H1 (cell line): ENCODE results near the gene RHBDD1. TPM values are rescaled to one million over a fixed set of nuclear protein-coding genes. Genes with fewer than 3 reads are reported as not detected.

Source experiments
- CTCF ChIA-PET: fragments of 300-600 bp; sonication (Branson Sonifier 250); formaldehyde crosslinking; loops from one replicate; lab custom pipeline; 2021; ENCODE audit not compliant: partially characterized antibody; lab: Charles Lee
- POLR2A ChIA-PET: fragments of 300-600 bp; sonication (Branson Sonifier 250); formaldehyde crosslinking; loops from one replicate; lab custom pipeline; 2021; ENCODE audit warnings: inconsistent platforms; ENCODE audit not compliant: partially characterized antibody; lab: Charles Lee
- DNase-seq, 2 experiments: peaks; one replicate each; pipeline versions ENCODE4 v3.0.0 to v3.0.0-alpha.2; 2010 to 2022; ENCODE audit warnings: low spot score in 2 of 2, low read depth in 1 of 2, mixed read lengths in 1 of 2
- FAIRE-seq: peaks from 2 replicates; lab custom pipeline; 2011; peaks lifted over from hg19 to GRCh38; lab: Jason Lieb, UNC
- H2AFZ ChIP-seq: 2 replicates; pipeline ENCODE4 v1.8.1; 2012; ENCODE audit warnings: low read length, inconsistent platforms
- H2AK5ac ChIP-seq: 2 replicates; pipeline ENCODE4 v1.6.1; 2013; ENCODE audit warnings: low read depth, low read length
- H2BK120ac ChIP-seq: replicated peaks from 2 replicates; pipeline ENCODE3; 2013; ENCODE audit warnings: low read depth, low read length, inconsistent platforms
- H2BK12ac ChIP-seq: 2 replicates; pipeline ENCODE4 v1.6.1; 2013; ENCODE audit warnings: low read depth, low read length
- H2BK15ac ChIP-seq: 2 replicates; pipeline ENCODE4 v1.6.1; 2013; ENCODE audit warnings: low read length
- H2BK20ac ChIP-seq: 2 replicates; pipeline ENCODE4 v1.6.1; 2013; ENCODE audit warnings: low read length
- H2BK5ac ChIP-seq: 2 replicates; pipeline ENCODE4 v1.6.1; 2013; ENCODE audit warnings: low read depth, low read length
- H3K14ac ChIP-seq: 2 replicates; pipeline ENCODE4 v1.6.1; 2013; ENCODE audit warnings: inconsistent platforms; ENCODE audit not compliant: insufficient read length
- H3K18ac ChIP-seq: 2 replicates; pipeline ENCODE4 v1.6.1; 2013; ENCODE audit warnings: low read length; ENCODE audit errors: extremely low read depth
- H3K23ac ChIP-seq: 2 replicates; pipeline ENCODE4 v1.6.1; 2013; ENCODE audit warnings: inconsistent platforms; ENCODE audit not compliant: insufficient read length
- H3K23me2 ChIP-seq: 2 replicates; pipeline ENCODE4 v1.6.1; 2013; ENCODE audit warnings: low read depth, low read length
- H3K27ac ChIP-seq: 2 replicates; pipeline ENCODE4 v1.6.1; 2011; ENCODE audit warnings: low read depth, low read length, inconsistent platforms
- H3K27me3 ChIP-seq, 4 experiments: replicated peaks in 1 of 4; 1 replicate in 1 of 4; 2 replicates in 3 of 4; pipeline versions ENCODE4 v1.6.1 to v1.8.1; 2011 to 2013; ENCODE audit warnings: low read length in 3 of 4, mild to moderate bottlenecking in 3 of 4, inconsistent platforms in 2 of 4, mixed read lengths in 2 of 4, moderate library complexity in 1 of 4; ENCODE audit not compliant: control insufficient read depth in 3 of 4, insufficient read depth in 3 of 4; ENCODE audit errors: extremely low read depth in 1 of 4
- H3K36me3 ChIP-seq, 4 experiments: 2 replicates each; pipeline versions ENCODE4 v1.6.1 to v1.8.1; 2011 to 2013; ENCODE audit warnings: mild to moderate bottlenecking in 4 of 4, low read length in 3 of 4, moderate library complexity in 2 of 4, control low read depth in 1 of 4, inconsistent platforms in 1 of 4; ENCODE audit not compliant: insufficient read depth in 4 of 4, control insufficient read depth in 2 of 4
- H3K4ac ChIP-seq: replicated peaks from 2 replicates; pipeline ENCODE3; 2013; ENCODE audit warnings: low read length, low read depth, mixed read lengths, inconsistent platforms; ENCODE audit not compliant: insufficient read length
- H3K4me1 ChIP-seq, 4 experiments: replicated peaks in 1 of 4; 1 replicate in 1 of 4; 2 replicates in 3 of 4; pipeline versions ENCODE4 v1.6.1 to v1.8.1; 2011 to 2013; ENCODE audit warnings: low read length in 3 of 4, inconsistent platforms in 2 of 4, mixed read lengths in 1 of 4; ENCODE audit not compliant: insufficient read depth in 4 of 4, control insufficient read depth in 3 of 4
- H3K4me2 ChIP-seq, 2 experiments: 2 replicates each; pipeline versions ENCODE4 v1.6.1 to v1.8.1; 2011 to 2013; ENCODE audit warnings: low read depth in 2 of 2, low read length in 2 of 2, control low read depth in 1 of 2, inconsistent platforms in 1 of 2, mild to moderate bottlenecking in 1 of 2; ENCODE audit not compliant: insufficient read depth in 1 of 2
- H3K4me3 ChIP-seq, 4 experiments: fragments of 200-600, 300-600 bp in 1 of 4; sonication (generic), shearing (Covaris generic), sonication (Bioruptor Twin) in 1 of 4; 2 replicates each; pipeline versions ENCODE4 v1.5.1 to v1.8.1; 2011 to 2016; ENCODE audit warnings: low read length in 4 of 4, low read depth in 3 of 4, control low read depth in 2 of 4, inconsistent platforms in 2 of 4, mild to moderate bottlenecking in 2 of 4, mixed read lengths in 1 of 4, moderate library complexity in 1 of 4; ENCODE audit not compliant: insufficient read depth in 2 of 4; ENCODE audit errors: extremely low read depth in 1 of 4
- H3K56ac ChIP-seq: replicated peaks from 2 replicates; pipeline ENCODE3; 2013; ENCODE audit warnings: low read depth, mild to moderate bottlenecking, mixed read lengths, low read length, inconsistent platforms; ENCODE audit not compliant: insufficient read length
- H3K79me1 ChIP-seq: 2 replicates; pipeline ENCODE4 v1.6.1; 2013; ENCODE audit warnings: low read depth, low read length, control low read depth
- H3K79me2 ChIP-seq, 2 experiments: 2 replicates each; pipeline versions ENCODE4 v1.6.1 to v1.8.1; 2012 to 2013; ENCODE audit warnings: low read length in 2 of 2, mild to moderate bottlenecking in 2 of 2, inconsistent platforms in 1 of 2; ENCODE audit not compliant: insufficient read depth in 2 of 2, control insufficient read depth in 1 of 2
- H3K9ac ChIP-seq, 4 experiments: replicated peaks in 1 of 4; 1 replicate in 1 of 4; 2 replicates in 3 of 4; pipeline versions ENCODE4 v1.6.1 to v1.8.1; 2011 to 2013; ENCODE audit warnings: low read depth in 3 of 4, low read length in 3 of 4, control low read depth in 2 of 4, mild to moderate bottlenecking in 2 of 4, moderate library complexity in 2 of 4, inconsistent platforms in 1 of 4; ENCODE audit errors: extremely low read depth in 1 of 4
- H3K9me3 ChIP-seq, 2 experiments: 2 replicates each; pipeline versions ENCODE4 v1.6.1 to v1.8.1; 2012 to 2013; ENCODE audit warnings: mild to moderate bottlenecking in 2 of 2, moderate library complexity in 2 of 2, control low read depth in 1 of 2, inconsistent platforms in 1 of 2, low read depth in 1 of 2, low read length in 1 of 2, mixed read lengths in 1 of 2; ENCODE audit not compliant: insufficient read depth in 2 of 2
- H4K20me1 ChIP-seq, 2 experiments: replicated peaks in 1 of 2; 2 replicates each; pipeline versions ENCODE3 to v1.8.1; 2011 to 2013; ENCODE audit warnings: inconsistent platforms in 2 of 2, low read length in 2 of 2, mild to moderate bottlenecking in 1 of 2; ENCODE audit not compliant: insufficient read depth in 2 of 2, control insufficient read depth in 1 of 2
- H4K5ac ChIP-seq: 2 replicates; pipeline ENCODE4 v1.6.1; 2013; ENCODE audit warnings: low read length, low read depth, mixed read lengths, inconsistent platforms; ENCODE audit not compliant: insufficient read length
- H4K8ac ChIP-seq: 2 replicates; pipeline ENCODE4 v1.8.0; 2013; ENCODE audit warnings: mild to moderate bottlenecking, moderate library complexity, low read length, inconsistent platforms; ENCODE audit not compliant: insufficient read depth; ENCODE audit errors: extremely low read depth
- H4K91ac ChIP-seq: replicated peaks from 2 replicates; pipeline ENCODE3; 2013; ENCODE audit warnings: low read length, mixed read lengths, inconsistent platforms; ENCODE audit not compliant: insufficient read length
- ATF3 ChIP-seq: IDR thresholded peaks from 2 replicates; pipeline ENCODE4 v1.6.1; 2011; ENCODE audit warnings: low read depth, mild to moderate bottlenecking, low read length; ENCODE audit not compliant: insufficient read depth
- CEBPB ChIP-seq: IDR thresholded peaks from 2 replicates; pipeline ENCODE4 v1.6.1; 2012; ENCODE audit warnings: low read depth, low read length
- CHD1 ChIP-seq: IDR thresholded peaks from 2 replicates; pipeline ENCODE4 v1.6.1; 2012; ENCODE audit warnings: low read depth, low read length, improper control_type of control experiment
- GTF2F1 ChIP-seq: IDR thresholded peaks from 2 replicates; pipeline ENCODE4 v1.6.1; 2012; ENCODE audit warnings: low read depth, low read length, improper control_type of control experiment, borderline replicate concordance
- HDAC2 ChIP-seq, 2 experiments: fragments of 300-600 bp in 1 of 2; sonication (generic) in 1 of 2; IDR thresholded peaks; 2 replicates each; pipeline ENCODE4 v1.6.1; 2011 to 2012; ENCODE audit warnings: low read depth in 2 of 2, low read length in 2 of 2, mild to moderate bottlenecking in 2 of 2, moderate library complexity in 2 of 2, borderline replicate concordance in 1 of 2, inconsistent platforms in 1 of 2
- RBBP5 ChIP-seq: IDR thresholded peaks from 2 replicates; pipeline ENCODE4 v1.7.1; 2012; ENCODE audit warnings: low read depth, mild to moderate bottlenecking, inconsistent platforms, low read length, moderate library complexity, borderline replicate concordance
- RXRA ChIP-seq: IDR thresholded peaks from 2 replicates; pipeline ENCODE4 v1.6.1; 2011; ENCODE audit warnings: low read depth, mild to moderate bottlenecking, low read length, moderate library complexity; ENCODE audit not compliant: insufficient read depth
- SIN3A ChIP-seq, 2 experiments: IDR thresholded peaks in 1 of 2; conservative IDR thresholded peaks in 1 of 2; 2 replicates each; pipeline ENCODE4 v1.6.1; 2011 to 2012; ENCODE audit warnings: low read length in 2 of 2, improper control_type of control experiment in 1 of 2, low read depth in 1 of 2, mild to moderate bottlenecking in 1 of 2
- SIX5 ChIP-seq: IDR thresholded peaks from 2 replicates; pipeline ENCODE4 v1.6.1; 2011; ENCODE audit warnings: mild to moderate bottlenecking, low read depth, low read length
- SP1 ChIP-seq: IDR thresholded peaks from 2 replicates; pipeline ENCODE4 v1.6.1; 2011; ENCODE audit warnings: low read depth, low read length
- SRF ChIP-seq: IDR thresholded peaks from 2 replicates; pipeline ENCODE4 v1.6.1; 2011; ENCODE audit warnings: mild to moderate bottlenecking, low read depth, low read length, moderate library complexity
- TAF1 ChIP-seq: IDR thresholded peaks from 2 replicates; pipeline ENCODE4 v1.6.1; 2011; ENCODE audit warnings: mild to moderate bottlenecking, low read depth, low read length
- USF2 ChIP-seq: IDR thresholded peaks from 2 replicates; pipeline ENCODE4 v1.6.1; 2011; ENCODE audit warnings: low read length, improper control_type of control experiment
- WGBS, 2 experiments: shearing (Covaris generic) in 1 of 2; methylation state at CpG; one replicate each; pipeline versions ENCODE4 v1.1.6 to v1.1.7; 2013 to 2015; ENCODE audit warnings: low lambda C conversion rate in 2 of 2, mixed read lengths in 2 of 2, inconsistent platforms in 1 of 2, low coverage in 1 of 2, missing lambda C conversion rate in 1 of 2; ENCODE audit not compliant: insufficient replicate concordance in 2 of 2, insufficient coverage in 1 of 2, insufficient read length in 1 of 2; ENCODE audit errors: extremely low coverage in 1 of 2, missing lambda C conversion rate in 1 of 2; 5-methylcytosine and 5-hydroxymethylcytosine counted together
- polyA plus RNA-seq, 7 experiments: library from polyadenylated mRNA; depleted of rRNA in 3 of 7; stranded (reverse) in 5 of 7; unstranded in 2 of 7; fragments of >200 nt in 5 of 7; fragments of 200-250 nt in 2 of 7; gene quantifications; 1 replicate in 5 of 7; 2 replicates in 1 of 7; 4 replicates in 1 of 7; pipeline versions ENCODE4 v1.2.1 to v1.2.3, GENCODE V29; 2011 to 2013; ENCODE audit warnings: missing spikeins in 2 of 7, mixed read lengths in 2 of 7
- total RNA-seq: library from RNA; stranded (reverse); fragmentation: NEBNext Ultra II Directional; extraction: Animal tissue kit (Norgen Biotek cat#: 25700); gene quantifications from 2 replicates; pipeline ENCODE4 v1.2.1, GENCODE V29; 2021

Gene RHBDD1
- total and polyA plus RNA-seq, 2 of the 8 experiments (the other 6 are each of a cell fraction or from before 2014, with no cell fraction given) = 10.5 to 23.1 TPM

- Histone ChIP-seq H3K23ac (no peak overlapping the region), H2BK12ac (no peak overlapping the region), H3K23me2 (no peaks in the 10 kb centered on the region), H3K4ac (no peak overlapping the region), H3K56ac (no peak overlapping the region), H4K20me1 (no peaks in the 10 kb centered on the region), H2BK15ac (no peak overlapping the region), H3K4me2 (no peak overlapping the region), H4K91ac (no peak overlapping the region), H2AK5ac (no peak overlapping the region), H3K27me3 (no peaks in the 10 kb centered on the region), H3K18ac (no peak overlapping the region), H3K4me1 (no peaks in the 10 kb centered on the region), H4K5ac (no peak overlapping the region), H2BK5ac (no peak overlapping the region), H3K4me3 (no peak overlapping the region), H3K9ac (no peak overlapping the region), H3K79me2 (no peaks in the 10 kb centered on the region), H3K9me3 (0 out of 4 replicates have a peak, but pooled peaks cover 0 to 2% of the 10 kb centered on the region in 2 experiments), H3K27ac (no peak overlapping the region), H2BK120ac (no peak overlapping the region), H3K14ac (no peak overlapping the region), H3K36me3 (no peaks in the 10 kb centered on the region), H2AFZ (no peak overlapping the region), H2BK20ac (no peak overlapping the region), H4K8ac (no peak overlapping the region), H3K79me1 (no peaks in the 10 kb centered on the region)
- WGBS, 2 experiments = 97% methylated on average over 6 of the region's 6 CpGs; no CpG with 5 or more reads in 1 of the 2 experiments
- DNase-seq = no peak
- ChIA-PET POLR2A (no interaction called here), CTCF (interaction anchor here (0.6 kb wide), 1 partner anchor 571 kb away, joined by 3 read pairs; no protein-coding TSS in a partner anchor)
- FAIRE-seq = no peak
- TF ChIP-seq HDAC2 (IDR thresholded peaks at IDR 0.05; ENCODE audit: borderline replicate concordance in 1 of 2, low read depth in 2 of 2, low read length in 2 of 2) (no peak), SP1 (no peak), SIX5 (no peak), SRF (no peak), CHD1 (no peak), RBBP5 (no peak), TAF1 (no peak), GTF2F1 (no peak), RXRA (no peak), ATF3 (no peak), SIN3A (conservative IDR thresholded peaks at IDR 0.05 in 1 of 2, IDR thresholded peaks at IDR 0.05 in 1 of 2; ENCODE audit: low read depth in 1 of 2, low read length in 2 of 2) (no peak), CEBPB (no peak), USF2 (no peak)
Observed at GRCh38 chr2:226953826-226954225, 118.0 kb downstream of the RHBDD1 start.
